K562 (cell line): ENCODE measurements around the gene ANKH. TPM values are rescaled to one million over a fixed set of nuclear protein-coding genes. Genes with fewer than 3 reads are reported as not detected.

Source experiments
- ATAC-seq: fragments of 200-7000 bp; cut with Tn5 transposase; 3 replicates; pipeline ENCODE4 v1.9.1; 2020; ENCODE audit warnings: moderate library complexity
- BruUV-seq: library from RNA; stranded (reverse); fragments of 400-500 nt; replicated peaks from 2 replicates; lab custom pipeline; 2021; lab: Mats Ljungman, UMichigan
- CTCF ChIA-PET: fragments of 300-600 bp; formaldehyde crosslinking; extraction: SDS; loops from one replicate; lab custom pipeline; 2021; ENCODE audit warnings: low intra/inter-chr PET ratio; lab: Yijun Ruan, JAX
- POLR2A ChIA-PET: fragments of 300-600, 350-650 bp; sonication (Branson Sonifier 250); formaldehyde crosslinking; extraction: SDS; loops from one replicate; lab custom pipeline; 2021; ENCODE audit warnings: antibody characterized with exemption, inconsistent platforms; lab: Yijun Ruan, JAX
- DNase-seq, 4 experiments: peaks; one replicate each; pipeline versions ENCODE4 v3.0.0 to v3.0.0-alpha.2; 2011 to 2018; ENCODE audit warnings: low spot score in 3 of 4, mixed read lengths in 3 of 4; ENCODE audit errors: extremely low read depth in 1 of 4
- FAIRE-seq: peaks from 2 replicates; lab custom pipeline; 2011; peaks lifted over from hg19 to GRCh38; lab: Jason Lieb, UNC
- H2AFZ ChIP-seq: 2 replicates; pipeline ENCODE4 v1.6.0; 2011; ENCODE audit warnings: low read depth, low read length, control low read depth, inconsistent platforms
- H3K27ac ChIP-seq: fragments of 200-600 bp; 3 replicates; pipeline ENCODE4 v1.8.0; 2011; ENCODE audit warnings: low read depth, mild to moderate bottlenecking, control low read depth, inconsistent platforms, low read length, moderate library complexity, mixed read lengths; ENCODE audit errors: extremely low read depth
- H3K27me3 ChIP-seq, 2 experiments: fragments of 300-600 bp in 1 of 2; 2 replicates in 1 of 2; 3 replicates in 1 of 2; pipeline versions ENCODE4 v1.6.0 to v1.8.0; 2011; ENCODE audit warnings: inconsistent platforms in 2 of 2, low read length in 2 of 2, mild to moderate bottlenecking in 1 of 2, mixed read lengths in 1 of 2, moderate library complexity in 1 of 2; ENCODE audit not compliant: control insufficient read depth in 2 of 2, insufficient read depth in 2 of 2
- H3K36me3 ChIP-seq: fragments of 300-600 bp; 3 replicates; pipeline ENCODE4 v1.8.0; 2011; ENCODE audit warnings: mild to moderate bottlenecking, low read length, inconsistent platforms; ENCODE audit not compliant: control insufficient read depth, insufficient read depth
- H3K4me1 ChIP-seq, 2 experiments: fragments of 200-600 bp in 1 of 2; replicated peaks in 1 of 2; 2 replicates in 1 of 2; 3 replicates in 1 of 2; pipeline versions ENCODE4 v1.5.1 to v1.8.0; 2011; ENCODE audit warnings: inconsistent platforms in 2 of 2, low read length in 2 of 2, mild to moderate bottlenecking in 1 of 2, mixed read lengths in 1 of 2, moderate library complexity in 1 of 2; ENCODE audit not compliant: control insufficient read depth in 2 of 2, insufficient read depth in 2 of 2
- H3K4me2 ChIP-seq: 2 replicates; pipeline ENCODE4 v1.6.1; 2011; ENCODE audit warnings: low read length, control low read depth, inconsistent platforms, mixed read lengths; ENCODE audit not compliant: insufficient read depth
- H3K4me3 ChIP-seq: fragments of 200-600 bp; sonication (generic), shearing (Covaris generic); 2 replicates; pipeline ENCODE4 v1.5.1; 2016; ENCODE audit warnings: control low read depth, inconsistent platforms
- H3K79me2 ChIP-seq: fragments of 200-600 bp; 3 replicates; pipeline ENCODE4 v1.8.0; 2011; ENCODE audit warnings: low read length, inconsistent platforms; ENCODE audit not compliant: control insufficient read depth, insufficient read depth
- H3K9ac ChIP-seq, 2 experiments: 2 replicates each; pipeline versions ENCODE4 v1.6.0 to v1.6.1; 2011; ENCODE audit warnings: low read depth in 2 of 2, low read length in 2 of 2, control low read depth in 1 of 2, inconsistent platforms in 1 of 2, mild to moderate bottlenecking in 1 of 2, mixed read lengths in 1 of 2; ENCODE audit not compliant: insufficient read depth in 1 of 2
- H3K9me1 ChIP-seq: one replicate; pipeline ENCODE4 v1.6.0; 2011; ENCODE audit warnings: inconsistent platforms, mild to moderate bottlenecking, low read length, moderate library complexity; ENCODE audit not compliant: control insufficient read depth, insufficient read depth
- H3K9me3 ChIP-seq: replicated peaks from 2 replicates; pipeline ENCODE4 v1.5.1; 2011; ENCODE audit warnings: low read depth, low read length, inconsistent platforms; ENCODE audit not compliant: control insufficient read depth, insufficient read depth
- H4K20me1 ChIP-seq: replicated peaks from 2 replicates; pipeline ENCODE4 v1.6.1; 2011; ENCODE audit warnings: low read length, inconsistent platforms, mixed read lengths; ENCODE audit not compliant: control insufficient read depth, insufficient read depth
- CTBP1 ChIP-seq: fragments of 450-650 bp; IDR thresholded peaks from 2 replicates; pipeline ENCODE4 v1.6.1; 2016; ENCODE audit warnings: borderline replicate concordance
- EZH2 ChIP-seq: IDR thresholded peaks from 2 replicates; pipeline ENCODE4 v1.6.1; 2012; ENCODE audit warnings: low read depth, mild to moderate bottlenecking, inconsistent platforms, low read length, borderline replicate concordance
- FOXJ2 ChIP-seq: fragments of 200-800 bp; sonication (Bioruptor generic); IDR thresholded peaks from 2 replicates; pipeline ENCODE4 v1.6.1; 2016; ENCODE audit warnings: missing genetic modification characterization, missing compliant biosample characterization
- HNRNPL ChIP-seq: fragments of 200-400 bp; formaldehyde crosslinking; IDR thresholded peaks from 2 replicates; pipeline ENCODE4 v1.6.1; 2017; ENCODE audit warnings: low read depth, mild to moderate bottlenecking, low read length
- KDM5B ChIP-seq: fragments of 200-600 bp; sonication (generic); IDR thresholded peaks from 2 replicates; pipeline ENCODE4 v1.6.1; 2012; ENCODE audit warnings: low read depth, mild to moderate bottlenecking, moderate library complexity, low read length, control low read depth, inconsistent platforms; ENCODE audit not compliant: insufficient replicate concordance
- KLF16 ChIP-seq: IDR thresholded peaks from 2 replicates; pipeline ENCODE4 v1.6.1; 2016; ENCODE audit warnings: antibody characterized with exemption
- MNT ChIP-seq, 2 experiments: fragments of 450-650 bp; conservative IDR thresholded peaks; 2 replicates each; pipeline ENCODE4 v1.6.1; 2017; ENCODE audit warnings: mild to moderate bottlenecking in 2 of 2, moderate library complexity in 2 of 2
- NUFIP1 ChIP-seq: fragments of 450-650 bp; IDR thresholded peaks from 2 replicates; pipeline ENCODE4 v1.6.1; 2018; ENCODE audit not compliant: partially characterized antibody
- POLR2H ChIP-seq: IDR thresholded peaks from 2 replicates; pipeline ENCODE4 v1.6.1; 2016; ENCODE audit warnings: missing genetic modification characterization, low read depth, mild to moderate bottlenecking, control low read depth, missing compliant biosample characterization, moderate library complexity
- RNF219 ChIP-seq: fragments of 250-450 bp; sonication (Bioruptor Pico); IDR thresholded peaks from 2 replicates; pipeline ENCODE4 v1.5.0; 2022; ENCODE audit warnings: mild to moderate bottlenecking
- ZBTB1 ChIP-seq: sonication (generic); formaldehyde crosslinking; IDR thresholded peaks from 2 replicates; pipeline ENCODE4 v1.8.1; 2023; ENCODE audit warnings: missing genetic modification reagents, low read depth, mild to moderate bottlenecking, borderline replicate concordance
- ZNF324 ChIP-seq: fragments of 250-450 bp; sonication (Bioruptor Pico); IDR thresholded peaks from 2 replicates; pipeline ENCODE4 v1.4.0; 2020; ENCODE audit warnings: mild to moderate bottlenecking
- ZNF644 ChIP-seq: fragments of 200-800 bp; sonication (Bioruptor generic); IDR thresholded peaks from 2 replicates; pipeline ENCODE4 v1.6.1; 2016; ENCODE audit warnings: low read depth, missing genetic modification characterization, missing compliant biosample characterization
- ZNF655 ChIP-seq: fragments of 250-450 bp; sonication (Bioruptor Pico); IDR thresholded peaks from 2 replicates; pipeline ENCODE4 v1.5.0; 2021
- whole genome bisulfite sequencing: fragments of 100-300 bp; shearing (Covaris generic); methylation state at CpG from one replicate; pipeline ENCODE4 v1.1.6; 2016; ENCODE audit warnings: low coverage, mixed read lengths; ENCODE audit not compliant: insufficient coverage; ENCODE audit errors: missing lambda C conversion rate; 5-methylcytosine and 5-hydroxymethylcytosine counted together
- in situ Hi-C: fragments of 300-500 bp; cut with MboI; formaldehyde crosslinking; loops from 4 replicates; pipeline ENCODE4 v1.15.0; 2018; ENCODE audit warnings: inconsistent platforms, mixed read lengths
- intact Hi-C: fragments of 100-400 bp; cut with micrococcal nuclease; formaldehyde crosslinking; loops from 2 replicates; pipeline ENCODE4 v1.14.2; 2022
- polyA plus RNA-seq, 8 experiments: library from polyadenylated mRNA; depleted of rRNA in 4 of 8; stranded (reverse) in 5 of 8; unstranded in 3 of 8; fragments of >200 nt; fragmentation: Nextera tagmentation in 2 of 8; fragmentation: Illumina TruSeq in 1 of 8; extraction: Ambion mirVana in 2 of 8; extraction: Trizol in 1 of 8; gene quantifications; 2 replicates each; pipeline versions ENCODE4 v1.2.1 to v1.2.3, GENCODE V29; 2011 to 2014; ENCODE audit warnings: inconsistent platforms in 1 of 8, missing spikeins in 1 of 8
- total RNA-seq, 7 experiments: library from RNA; depleted of rRNA in 6 of 7; stranded (reverse); fragments of >200 nt in 6 of 7; fragmentation: Illumina TruSeq in 2 of 7; extraction: Trizol in 2 of 7; gene quantifications; 2 replicates each; pipeline versions ENCODE4 v1.2.1 to v1.2.3, GENCODE V29; 2011 to 2021; ENCODE audit warnings: low replicate concordance in 1 of 7
- TF ChIP-seq, protein P1 (sequence below): sonication (generic); formaldehyde crosslinking; IDR thresholded peaks from 2 replicates; pipeline ENCODE4 v1.8.1; 2023; ENCODE audit warnings: mild to moderate bottlenecking, missing genetic modification reagents
- TF ChIP-seq, protein P2 (sequence below): fragments of 450-650 bp; IDR thresholded peaks from 2 replicates; pipeline ENCODE4 v1.6.1; 2016

The ANKH gene
- total and polyA plus RNA-seq, 9 of the 15 experiments (the other 6 are each of a cell fraction or from before 2014, with no cell fraction given) = 0.79 to 12.2 (median 4.5) TPM

GRCh38 chr5:14712666-14713065 is 158.9 kb downstream of the ANKH start:
- Histone ChIP-seq H3K9ac (no peak overlapping the region), H4K20me1 (no peaks in the 10 kb centered on the region), H2AFZ (no peak overlapping the region), H3K4me2 (no peak overlapping the region), H3K9me3 (no peaks in the 10 kb centered on the region), H3K27me3 (no peaks in the 10 kb centered on the region), H3K4me1 (0 out of 5 replicates have a peak, but pooled peaks cover 0 to 3% of the 10 kb centered on the region in 2 experiments), H3K79me2 (no peaks in the 10 kb centered on the region), H3K27ac (no peak overlapping the region), H3K36me3 (peaks cover 61% of the 10 kb centered on the region; the same call in 2 of the 3 replicates), H3K9me1 (no peaks in the 10 kb centered on the region), H3K4me3 (no peak overlapping the region)
- ATAC-seq (no peak), FAIRE-seq (no peak), DNase-seq (no peak)
- BruUV-seq = no TSS peak
- intact Hi-C loops = no loop called here
- ChIA-PET POLR2A (no interaction called here), CTCF (no interaction called here)
- WGBS = 90% methylated on average over 13 of the region's 17 CpGs
- in situ Hi-C loops = no loop called here
- TF ChIP-seq EZH2 (no peak), ZNF644 (no peak), MNT (conservative IDR thresholded peaks at IDR 0.05) (no peak), POLR2H (tag) (no peak), KDM5B (no peak), ZBTB1 (CRISPR knock-in tag) (no peak), FOXJ2 (tag) (no peak), NUFIP1 (no peak), CTBP1 (no peak), HNRNPL (no peak), KLF16 (no peak), ZNF655 (CRISPR knock-in tag) (no peak), ZNF324 (CRISPR knock-in tag) (no peak), RNF219 (CRISPR knock-in tag) (no peak)
- TF ChIP-seq, protein P1, sequence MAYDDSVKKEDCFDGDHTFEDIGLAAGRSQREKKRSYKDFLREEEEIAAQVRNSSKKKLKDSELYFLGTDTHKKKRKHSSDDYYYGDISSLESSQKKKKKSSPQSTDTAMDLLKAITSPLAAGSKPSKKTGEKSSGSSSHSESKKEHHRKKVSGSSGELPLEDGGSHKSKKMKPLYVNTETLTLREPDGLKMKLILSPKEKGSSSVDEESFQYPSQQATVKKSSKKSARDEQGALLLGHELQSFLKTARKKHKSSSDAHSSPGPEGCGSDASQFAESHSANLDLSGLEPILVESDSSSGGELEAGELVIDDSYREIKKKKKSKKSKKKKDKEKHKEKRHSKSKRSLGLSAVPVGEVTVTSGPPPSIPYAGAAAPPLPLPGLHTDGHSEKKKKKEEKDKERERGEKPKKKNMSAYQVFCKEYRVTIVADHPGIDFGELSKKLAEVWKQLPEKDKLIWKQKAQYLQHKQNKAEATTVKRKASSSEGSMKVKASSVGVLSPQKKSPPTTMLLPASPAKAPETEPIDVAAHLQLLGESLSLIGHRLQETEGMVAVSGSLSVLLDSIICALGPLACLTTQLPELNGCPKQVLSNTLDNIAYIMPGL (CRISPR knock-in tag) = no peak
- TF ChIP-seq, protein P2, sequence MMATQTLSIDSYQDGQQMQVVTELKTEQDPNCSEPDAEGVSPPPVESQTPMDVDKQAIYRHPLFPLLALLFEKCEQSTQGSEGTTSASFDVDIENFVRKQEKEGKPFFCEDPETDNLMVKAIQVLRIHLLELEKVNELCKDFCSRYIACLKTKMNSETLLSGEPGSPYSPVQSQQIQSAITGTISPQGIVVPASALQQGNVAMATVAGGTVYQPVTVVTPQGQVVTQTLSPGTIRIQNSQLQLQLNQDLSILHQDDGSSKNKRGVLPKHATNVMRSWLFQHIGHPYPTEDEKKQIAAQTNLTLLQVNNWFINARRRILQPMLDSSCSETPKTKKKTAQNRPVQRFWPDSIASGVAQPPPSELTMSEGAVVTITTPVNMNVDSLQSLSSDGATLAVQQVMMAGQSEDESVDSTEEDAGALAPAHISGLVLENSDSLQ = no peak
